ENCODE measurements around the gene CTSF. TPM values are rescaled to one million over a fixed set of nuclear protein-coding genes. Genes with fewer than 3 reads are reported as not detected.

The CTSF gene
- total and polyA plus RNA-seq, 2 of the 13 experiments (the other 11 are each of a cell fraction or from before 2014, with no cell fraction given) = not detected

DNA sequence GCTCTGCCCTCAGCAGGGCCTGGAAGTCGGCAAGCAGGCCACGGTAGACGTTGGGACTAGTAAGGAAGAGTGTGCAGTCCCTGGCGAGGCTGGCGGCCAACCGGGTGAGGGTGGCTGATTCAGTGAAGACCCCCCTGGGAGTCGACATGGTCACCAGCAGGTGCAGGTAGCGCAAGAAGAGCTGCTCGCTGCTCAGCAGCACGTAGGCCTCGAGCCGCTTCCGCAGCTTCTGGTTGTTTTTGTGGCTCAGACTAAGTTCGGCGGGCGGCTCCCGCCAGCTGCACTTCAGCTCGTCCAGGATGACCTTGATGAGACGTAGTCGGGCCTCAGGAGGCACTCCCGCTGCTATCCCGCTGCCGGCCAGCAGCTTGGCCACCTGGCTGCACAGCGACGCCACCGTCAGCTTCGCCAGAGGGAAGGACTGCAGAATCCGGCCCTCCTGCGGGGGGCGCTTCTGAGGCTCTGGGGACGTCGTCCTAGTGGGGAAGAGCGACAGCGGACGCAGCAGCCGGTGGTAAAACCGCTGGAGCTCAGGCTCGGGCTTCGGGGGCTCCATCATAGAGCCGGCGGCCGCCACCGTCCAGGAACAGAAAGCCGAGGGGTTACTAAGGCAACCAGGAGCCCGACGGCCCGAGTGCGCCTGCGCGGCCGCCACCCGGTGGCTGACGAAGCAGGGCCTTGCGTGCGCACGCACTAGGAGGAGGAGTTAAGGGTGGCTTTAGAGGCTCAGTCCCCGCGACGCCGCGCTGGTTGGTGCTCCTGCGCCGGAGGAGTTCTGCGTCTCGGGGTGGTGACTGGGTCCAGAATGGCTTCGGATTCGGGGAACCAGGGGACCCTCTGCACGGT lies 24.3 kb upstream of the CTSF start, which contains the start of the genes CCDC87 and CCS (continued):
- no peak for TF ChIP-seq JARID2 (CRISPR knock-in tag; IDR thresholded peaks at IDR 0.05; ENCODE audit: insufficient replicate concordance)
- TF ChIP-seq ZSCAN25 (CRISPR knock-in tag; IDR thresholded peaks at IDR 0.05) = peak; percentile 59; the same call in 1 of the 2 replicates
- peak; percentile 75; the same call in 1 of the 2 replicates for TF ChIP-seq ZNF569 (CRISPR knock-in tag; IDR thresholded peaks at IDR 0.05; ENCODE audit: borderline replicate concordance)
- peak; percentile 60; the same call in 1 of the 2 replicates for TF ChIP-seq ZNF558 (CRISPR knock-in tag; IDR thresholded peaks at IDR 0.05; ENCODE audit: borderline replicate concordance)
- TF ChIP-seq, protein P1, sequence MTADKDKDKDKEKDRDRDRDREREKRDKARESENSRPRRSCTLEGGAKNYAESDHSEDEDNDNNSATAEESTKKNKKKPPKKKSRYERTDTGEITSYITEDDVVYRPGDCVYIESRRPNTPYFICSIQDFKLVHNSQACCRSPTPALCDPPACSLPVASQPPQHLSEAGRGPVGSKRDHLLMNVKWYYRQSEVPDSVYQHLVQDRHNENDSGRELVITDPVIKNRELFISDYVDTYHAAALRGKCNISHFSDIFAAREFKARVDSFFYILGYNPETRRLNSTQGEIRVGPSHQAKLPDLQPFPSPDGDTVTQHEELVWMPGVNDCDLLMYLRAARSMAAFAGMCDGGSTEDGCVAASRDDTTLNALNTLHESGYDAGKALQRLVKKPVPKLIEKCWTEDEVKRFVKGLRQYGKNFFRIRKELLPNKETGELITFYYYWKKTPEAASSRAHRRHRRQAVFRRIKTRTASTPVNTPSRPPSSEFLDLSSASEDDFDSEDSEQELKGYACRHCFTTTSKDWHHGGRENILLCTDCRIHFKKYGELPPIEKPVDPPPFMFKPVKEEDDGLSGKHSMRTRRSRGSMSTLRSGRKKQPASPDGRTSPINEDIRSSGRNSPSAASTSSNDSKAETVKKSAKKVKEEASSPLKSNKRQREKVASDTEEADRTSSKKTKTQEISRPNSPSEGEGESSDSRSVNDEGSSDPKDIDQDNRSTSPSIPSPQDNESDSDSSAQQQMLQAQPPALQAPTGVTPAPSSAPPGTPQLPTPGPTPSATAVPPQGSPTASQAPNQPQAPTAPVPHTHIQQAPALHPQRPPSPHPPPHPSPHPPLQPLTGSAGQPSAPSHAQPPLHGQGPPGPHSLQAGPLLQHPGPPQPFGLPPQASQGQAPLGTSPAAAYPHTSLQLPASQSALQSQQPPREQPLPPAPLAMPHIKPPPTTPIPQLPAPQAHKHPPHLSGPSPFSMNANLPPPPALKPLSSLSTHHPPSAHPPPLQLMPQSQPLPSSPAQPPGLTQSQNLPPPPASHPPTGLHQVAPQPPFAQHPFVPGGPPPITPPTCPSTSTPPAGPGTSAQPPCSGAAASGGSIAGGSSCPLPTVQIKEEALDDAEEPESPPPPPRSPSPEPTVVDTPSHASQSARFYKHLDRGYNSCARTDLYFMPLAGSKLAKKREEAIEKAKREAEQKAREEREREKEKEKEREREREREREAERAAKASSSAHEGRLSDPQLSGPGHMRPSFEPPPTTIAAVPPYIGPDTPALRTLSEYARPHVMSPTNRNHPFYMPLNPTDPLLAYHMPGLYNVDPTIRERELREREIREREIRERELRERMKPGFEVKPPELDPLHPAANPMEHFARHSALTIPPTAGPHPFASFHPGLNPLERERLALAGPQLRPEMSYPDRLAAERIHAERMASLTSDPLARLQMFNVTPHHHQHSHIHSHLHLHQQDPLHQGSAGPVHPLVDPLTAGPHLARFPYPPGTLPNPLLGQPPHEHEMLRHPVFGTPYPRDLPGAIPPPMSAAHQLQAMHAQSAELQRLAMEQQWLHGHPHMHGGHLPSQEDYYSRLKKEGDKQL (CRISPR knock-in tag; IDR thresholded peaks at IDR 0.05; ENCODE audit: low read depth) = peak; percentile 29; the same call in 1 of the 2 replicates
- 0 out of 2 replicates have a peak, but pooled peaks have one; percentile 13 for TF ChIP-seq JUN (CRISPR knock-in tag; IDR thresholded peaks at IDR 0.05)
- TF ChIP-seq, protein P2, sequence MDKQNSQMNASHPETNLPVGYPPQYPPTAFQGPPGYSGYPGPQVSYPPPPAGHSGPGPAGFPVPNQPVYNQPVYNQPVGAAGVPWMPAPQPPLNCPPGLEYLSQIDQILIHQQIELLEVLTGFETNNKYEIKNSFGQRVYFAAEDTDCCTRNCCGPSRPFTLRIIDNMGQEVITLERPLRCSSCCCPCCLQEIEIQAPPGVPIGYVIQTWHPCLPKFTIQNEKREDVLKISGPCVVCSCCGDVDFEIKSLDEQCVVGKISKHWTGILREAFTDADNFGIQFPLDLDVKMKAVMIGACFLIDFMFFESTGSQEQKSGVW (CRISPR knock-in tag; IDR thresholded peaks at IDR 0.05; ENCODE audit: borderline replicate concordance) = no peak
- TF ChIP-seq, protein P3, sequence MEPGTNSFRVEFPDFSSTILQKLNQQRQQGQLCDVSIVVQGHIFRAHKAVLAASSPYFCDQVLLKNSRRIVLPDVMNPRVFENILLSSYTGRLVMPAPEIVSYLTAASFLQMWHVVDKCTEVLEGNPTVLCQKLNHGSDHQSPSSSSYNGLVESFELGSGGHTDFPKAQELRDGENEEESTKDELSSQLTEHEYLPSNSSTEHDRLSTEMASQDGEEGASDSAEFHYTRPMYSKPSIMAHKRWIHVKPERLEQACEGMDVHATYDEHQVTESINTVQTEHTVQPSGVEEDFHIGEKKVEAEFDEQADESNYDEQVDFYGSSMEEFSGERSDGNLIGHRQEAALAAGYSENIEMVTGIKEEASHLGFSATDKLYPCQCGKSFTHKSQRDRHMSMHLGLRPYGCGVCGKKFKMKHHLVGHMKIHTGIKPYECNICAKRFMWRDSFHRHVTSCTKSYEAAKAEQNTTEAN (CRISPR knock-in tag; conservative IDR thresholded peaks at IDR 0.05) = peak; percentile 79
- TF ChIP-seq ZNF337 (CRISPR knock-in tag; IDR thresholded peaks at IDR 0.05; ENCODE audit: borderline replicate concordance, low read depth) = no peak
- no peak; the same call in 1 of the 2 replicates for TF ChIP-seq ZNF746 (CRISPR knock-in tag; IDR thresholded peaks at IDR 0.05)
- no peak for TF ChIP-seq PCBP2 (optimal IDR thresholded peaks at IDR 0.05; ENCODE audit: low read depth, low read length, poor library complexity, severe bottlenecking)
- no peak for TF ChIP-seq CHD2 (IDR thresholded peaks at IDR 0.05; ENCODE audit: low read depth, low read length)
- no peak for TF ChIP-seq IKZF1 (IDR thresholded peaks at IDR 0.05)
- no peak for TF ChIP-seq ZNF720 (CRISPR knock-in tag; IDR thresholded peaks at IDR 0.05)
- peak; percentile 77; the same call in 1 of the 2 replicates for TF ChIP-seq ZNF556 (CRISPR knock-in tag; IDR thresholded peaks at IDR 0.05; ENCODE audit: borderline replicate concordance)
- TF ChIP-seq NFE2 (CRISPR knock-in tag; IDR thresholded peaks at IDR 0.05) = no peak
- peak; percentile 42; the same call in 1 of the 2 replicates for TF ChIP-seq ZNF510 (CRISPR knock-in tag; IDR thresholded peaks at IDR 0.05; ENCODE audit: low read depth)
- no peak for TF ChIP-seq CBX1 (IDR thresholded peaks at IDR 0.05; ENCODE audit: low read depth)
- TF ChIP-seq ZNF709 (CRISPR knock-in tag; IDR thresholded peaks at IDR 0.05) = peak; percentile 97
